Transverse colon (tissue), 4 donors: Measurements from ENCODE around the gene RNF113B. TPM values are rescaled to one million over a fixed set of nuclear protein-coding genes. Genes with fewer than 3 reads are reported as not detected.

Experiments used
- DNase-seq: peaks from one replicate; pipeline ENCODE4 v3.0.0-alpha.2; 2019
- H3K27ac ChIP-seq, 4 donors: fragments of 200-600 bp; sonication (generic); 2 replicates each; pipeline ENCODE4 v1.5.1; 2016 to 2018; ENCODE audit warnings: inconsistent platforms in 4 of 4
- H3K27me3 ChIP-seq: fragments of 200-600 bp; sonication (generic); 2 replicates; pipeline ENCODE4 v1.5.1; 2017; ENCODE audit warnings: inconsistent platforms
- H3K36me3 ChIP-seq, 4 donors: fragments of 200-600 bp; sonication (generic); 2 replicates each; pipeline ENCODE4 v1.5.1; 2017 to 2019; ENCODE audit warnings: inconsistent platforms in 4 of 4
- H3K4me1 ChIP-seq, 4 donors: fragments of 200-600 bp; sonication (generic); 2 replicates each; pipeline ENCODE4 v1.5.1; 2017 to 2020; ENCODE audit warnings: inconsistent platforms in 4 of 4
- H3K4me3 ChIP-seq, 4 donors: fragments of 200-600 bp; sonication (generic); 1 replicate in 1 of 4; 2 replicates in 3 of 4; pipeline versions ENCODE4 v1.5.1 to v1.6.1; 2017 to 2019; ENCODE audit warnings: inconsistent platforms in 4 of 4
- H3K9me3 ChIP-seq, 2 donors: fragments of 200-600 bp; sonication (generic); 2 replicates each; pipeline ENCODE4 v1.5.1; 2017 to 2019; ENCODE audit warnings: inconsistent platforms in 2 of 2
- CTCF ChIP-seq, 5 experiments: fragments of 200-600 bp in 3 of 5; fragments of 450-650 bp in 2 of 5; sonication (generic) in 3 of 5; IDR thresholded peaks; 1 replicate in 2 of 5; 2 replicates in 3 of 5; pipeline ENCODE4 v1.5.1; 2016 to 2017; ENCODE audit warnings: antibody characterized with exemption in 5 of 5, inconsistent platforms in 3 of 5, mild to moderate bottlenecking in 2 of 5, moderate library complexity in 1 of 5
- EP300 ChIP-seq: sonication (generic); formaldehyde crosslinking; IDR thresholded peaks from one replicate; pipeline ENCODE4 v1.6.1; 2017; ENCODE audit warnings: antibody characterized with exemption, low read depth
- POLR2A ChIP-seq: fragments of 450-650 bp; IDR thresholded peaks from one replicate; pipeline ENCODE4 v1.6.1; 2016; ENCODE audit warnings: antibody characterized with exemption, mild to moderate bottlenecking, moderate library complexity
- POLR2AphosphoS5 ChIP-seq, 3 donors: sonication (generic); formaldehyde crosslinking; IDR thresholded peaks; one replicate each; pipeline ENCODE4 v1.6.1; 2016; ENCODE audit warnings: antibody characterized with exemption in 3 of 3
- WGBS, 2 donors: methylation state at CpG; one replicate each; pipeline ENCODE4 v1.1.5; 2018; ENCODE audit warnings: low coverage in 1 of 2; 5-methylcytosine and 5-hydroxymethylcytosine counted together
- in situ Hi-C, 4 donors: fragments of 200-750 bp; cut with MboI; loops; one replicate each; pipeline versions ENCODE4 v1.15.0 to v1.15.1; 2017; ENCODE audit warnings: low sequenced_read_pairs in 3 of 4, low pct_ligation_motif_present in 1 of 4, low pct_unique_long_range_greater_than_20kb in 1 of 4
- intact Hi-C: fragments of 100-400 bp; cut with DNase I; formaldehyde crosslinking; loops from one replicate; pipeline ENCODE4 v1.15.1; 2023; ENCODE audit warnings: low total_unique reads
- total RNA-seq, 4 donors: library from RNA; depleted of rRNA; stranded (reverse); fragments of >200 nt; gene quantifications; one replicate each; pipeline ENCODE4 v1.1.0, GENCODE V29; 2016

Gene RNF113B
- total RNA-seq, 4 donors from 2014 or later: not detected

GRCh38 chr13:98223741-98224140 lies 46.7 kb upstream of the RNF113B start:
- no peak for TF ChIP-seq POLR2A
- TF ChIP-seq POLR2AphosphoS5 (IDR thresholded peaks at IDR 0.05): no peak
- TF ChIP-seq CTCF (IDR thresholded peaks at IDR 0.05): no peak
- no peak for TF ChIP-seq EP300
- in situ Hi-C loops: no loop called here
- H3K36me3 ChIP-seq: no peaks in the 10 kb centered on the region

GRCh38 chr13:98222816-98223215 lies 45.7 kb upstream of the RNF113B start:
- Histone ChIP-seq H3K27ac (no peak overlapping the region), H3K27me3 (no peaks in the 10 kb centered on the region), H3K36me3 (no peaks in the 10 kb centered on the region), H3K9me3 (no peaks in the 10 kb centered on the region), H3K4me3 (no peak overlapping the region), H3K4me1 (peaks cover 0 to 39% (median 15%) of the 10 kb centered on the region in 4 donors)
- in situ Hi-C loops (no loop called here), intact Hi-C loops (no loop called here)
- TF ChIP-seq POLR2AphosphoS5 (IDR thresholded peaks at IDR 0.05): no peak
- no peak for TF ChIP-seq EP300
- no peak for TF ChIP-seq POLR2A
- TF ChIP-seq CTCF (IDR thresholded peaks at IDR 0.05): no peak
- DNase-seq: no peak
- WGBS, 2 donors: 58% methylated on average over 7 of the region's 7 CpGs; no CpG with 5 or more reads in 1 of the 2 donors

More at GRCh38 chr13:98223741-98224140, 46.7 kb upstream of the RNF113B start:
- intact Hi-C loops: no loop called here
- Histone ChIP-seq H3K4me3 (no peak overlapping the region), H3K4me1 (peaks cover 0 to 40% (median 15%) of the 10 kb centered on the region in 4 donors), H3K9me3 (no peaks in the 10 kb centered on the region), H3K27ac (no peak overlapping the region), H3K27me3 (no peaks in the 10 kb centered on the region)
- no peak for DNase-seq

DNA sequence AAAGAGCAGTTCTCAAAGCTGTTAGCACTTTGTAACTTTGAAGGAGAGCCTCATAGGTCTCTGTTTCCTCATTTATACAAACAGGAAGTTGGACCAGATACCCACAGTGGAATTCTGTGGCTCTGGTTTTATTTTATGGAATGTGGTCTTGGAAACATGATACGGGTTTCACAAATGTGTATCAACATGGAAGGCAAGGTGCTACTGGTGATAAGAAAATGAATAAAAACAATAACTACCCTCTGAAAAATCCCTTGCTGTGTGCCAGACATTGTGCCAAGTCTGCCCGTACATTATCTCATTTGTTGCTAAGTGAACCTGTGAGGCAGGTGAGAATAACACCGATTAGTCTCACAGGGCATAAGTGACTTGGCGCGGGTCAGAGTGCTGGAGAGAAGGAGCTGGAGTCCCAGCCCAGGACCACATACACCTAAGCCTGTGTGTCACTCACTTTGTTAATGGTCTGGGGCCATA lies 45.0 kb upstream of the RNF113B start:
- DNase-seq: peak; percentile 37
- in situ Hi-C loops (no loop called here), intact Hi-C loops (no loop called here)
- TF ChIP-seq POLR2A: no peak
- no peak for TF ChIP-seq CTCF (IDR thresholded peaks at IDR 0.05)
- peak overlapping the region in 3 of 4 donors; percentile 1 to 39 (median 8) for H3K27ac ChIP-seq
- H3K27me3 ChIP-seq: no peaks in the 10 kb centered on the region
- H3K4me1 ChIP-seq: peaks cover 0 to 39% (median 15%) of the 10 kb centered on the region in 4 donors
- no peak overlapping the region for H3K4me3 ChIP-seq
- H3K9me3 ChIP-seq: no peaks in the 10 kb centered on the region
- H3K36me3 ChIP-seq: no peaks in the 10 kb centered on the region
- WGBS, 2 donors: 50 to 57% methylated on average over 2 to 5 of the region's 5 CpGs

DNA sequence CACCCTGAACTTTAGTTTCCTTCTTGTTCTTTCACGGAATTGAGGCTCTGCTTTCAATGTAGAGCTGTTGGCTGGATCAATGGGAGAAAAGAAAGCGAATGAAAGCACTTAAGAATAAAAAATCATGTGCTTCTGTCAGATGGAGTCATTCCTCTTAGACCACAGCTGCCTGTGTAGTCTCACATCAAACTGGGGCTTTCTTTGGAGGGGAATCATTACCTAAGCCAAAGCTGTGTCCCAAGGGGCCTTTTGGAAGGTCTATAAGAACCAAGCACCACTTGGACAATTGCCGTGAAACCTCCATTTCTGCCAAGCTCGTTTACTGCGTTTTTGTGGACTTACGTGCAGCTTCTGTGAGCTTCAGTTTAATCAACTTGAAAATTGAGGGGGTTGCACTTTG lies 44.2 kb upstream of the RNF113B start:
- intact Hi-C loops: no loop called here
- no peak overlapping the region for H3K27ac ChIP-seq
- peaks cover 0 to 46% (median 15%) of the 10 kb centered on the region in 4 donors for H3K4me1 ChIP-seq

More for the DNA sequence above, 44.2 kb upstream of the RNF113B start:
- TF ChIP-seq CTCF (IDR thresholded peaks at IDR 0.05) (no peak), POLR2A (no peak), POLR2AphosphoS5 (IDR thresholded peaks at IDR 0.05) (no peak), EP300 (no peak)
- no peaks in the 10 kb centered on the region for H3K9me3 ChIP-seq
- no peaks in the 10 kb centered on the region for H3K27me3 ChIP-seq
- DNase-seq: no peak
- H3K36me3 ChIP-seq: no peaks in the 10 kb centered on the region
- H3K4me3 ChIP-seq: no peak overlapping the region
- in situ Hi-C loops: no loop called here
- 68 to 83% methylated on average over 5 to 6 of the region's 6 CpGs for WGBS, 2 donors
